Hematopoietic multipotent progenitor cell treated with erythropoietin and hydrocortisone succinate and interleukin-3 and kit ligand, for 8 days (in vitro differentiated cells): ENCODE results near the gene CCDC12.

Experiments used
- DNase-seq: peaks from one replicate; pipeline ENCODE4 v3.0.0-alpha.2; 2015

Gene CCDC12

DNA sequence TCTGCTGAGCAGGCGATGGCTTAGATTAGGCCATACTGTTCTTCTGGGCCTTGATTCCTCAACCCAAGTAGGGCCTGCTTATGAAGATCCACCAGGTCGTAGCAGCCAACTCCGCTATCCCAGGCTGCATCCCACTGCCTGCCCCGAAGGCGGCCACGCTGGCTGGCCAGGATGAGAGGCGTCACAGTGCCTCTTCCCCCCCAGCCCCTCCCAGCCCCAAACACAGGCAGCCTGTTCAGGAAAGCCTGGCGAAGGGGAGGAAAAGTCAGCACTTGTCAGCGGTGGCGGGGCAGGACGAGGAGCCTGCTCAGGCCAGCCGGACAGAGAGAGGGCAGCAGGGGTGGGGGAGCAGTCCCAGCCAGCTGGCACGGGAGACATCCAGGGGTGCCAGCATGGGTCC lies 87.8 kb downstream of the CCDC12 start:
- no peak for DNase-seq

DNA sequence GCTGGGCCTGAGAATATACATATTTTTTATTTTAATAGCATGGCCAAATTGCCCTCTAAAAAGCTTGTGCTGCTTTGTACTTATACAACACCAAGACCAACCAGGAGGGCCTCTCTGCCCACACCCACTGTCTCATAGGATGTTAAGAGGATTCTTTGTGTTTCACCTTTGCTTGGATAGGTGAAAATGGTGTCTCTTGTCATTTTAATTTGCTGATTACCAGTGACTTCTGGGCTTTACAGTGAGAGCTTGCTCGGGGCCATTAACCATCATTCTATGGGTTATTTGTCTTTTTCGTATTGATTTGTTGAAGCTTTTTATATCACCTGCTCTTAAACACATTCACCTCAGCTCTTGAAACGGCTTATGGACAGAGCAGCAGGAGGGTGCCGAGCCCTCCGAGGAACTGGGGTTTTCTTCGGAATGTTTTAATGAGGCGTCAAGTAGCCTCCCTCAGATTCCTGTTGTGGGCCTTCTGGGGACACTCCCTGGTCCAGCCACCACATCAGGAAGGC lies 88.5 kb downstream of the CCDC12 start:
- no peak for DNase-seq

DNA sequence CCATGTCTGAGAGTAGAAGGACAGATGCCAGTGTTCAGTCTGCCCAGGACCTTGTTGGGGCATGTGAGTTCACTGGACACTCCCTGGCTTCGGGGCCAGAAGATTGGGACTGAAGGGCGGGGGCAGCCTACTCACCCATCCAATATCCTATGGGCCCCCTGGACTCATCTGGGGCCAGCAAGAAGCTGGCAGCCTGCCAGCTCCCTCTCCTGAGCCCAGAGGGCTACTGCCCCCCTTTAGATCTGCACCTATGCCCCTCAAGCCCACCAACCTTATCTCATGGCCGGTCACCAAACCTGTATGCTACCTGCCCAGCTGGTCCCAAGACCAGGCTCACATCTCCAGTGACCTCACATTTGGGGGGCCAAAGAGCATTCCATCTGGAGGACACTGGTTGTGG lies 90.9 kb downstream of the CCDC12 start:
- no peak for DNase-seq

DNA sequence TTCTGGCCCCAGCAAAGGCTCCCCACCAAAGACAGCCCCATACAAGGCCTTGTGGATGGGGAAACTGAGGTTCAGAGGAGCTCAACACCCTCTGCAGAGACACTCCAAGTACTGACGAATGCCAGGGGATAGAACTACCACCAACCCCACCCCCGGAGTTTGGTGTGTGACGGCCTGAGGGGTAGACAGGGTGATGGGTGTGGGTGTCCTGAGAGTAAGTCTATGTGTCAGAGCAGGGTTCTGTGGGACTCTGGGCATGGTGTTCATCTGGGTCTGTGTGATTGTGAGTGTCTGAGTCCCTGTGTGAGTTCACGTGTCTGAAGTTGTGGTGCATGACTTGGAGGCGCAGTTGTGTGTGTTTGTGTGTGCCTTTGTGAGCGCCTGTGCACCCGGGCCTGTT lies 91.6 kb downstream of the CCDC12 start:
- no peak for DNase-seq

DNA sequence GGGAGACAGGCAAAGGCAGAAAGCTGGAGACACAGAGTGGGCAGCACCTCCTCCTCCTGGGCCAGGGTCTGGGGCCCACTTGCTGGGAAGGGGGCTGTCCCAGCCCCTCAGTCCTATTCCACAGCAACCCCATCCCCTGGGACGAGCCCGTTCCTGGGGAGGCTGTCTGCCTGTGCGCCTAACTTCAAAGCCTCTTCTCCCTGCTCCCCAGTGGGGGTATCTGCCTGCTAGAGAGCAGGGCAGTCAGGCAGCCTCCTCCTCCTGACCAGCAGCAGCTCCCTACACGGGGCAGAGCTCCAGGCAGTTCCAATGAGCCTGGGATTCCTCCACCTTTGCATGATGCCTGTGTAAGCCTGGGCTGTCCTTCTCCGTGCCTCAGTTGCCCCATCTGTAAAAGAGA lies 92.1 kb downstream of the CCDC12 start:
- DNase-seq: no peak

DNA sequence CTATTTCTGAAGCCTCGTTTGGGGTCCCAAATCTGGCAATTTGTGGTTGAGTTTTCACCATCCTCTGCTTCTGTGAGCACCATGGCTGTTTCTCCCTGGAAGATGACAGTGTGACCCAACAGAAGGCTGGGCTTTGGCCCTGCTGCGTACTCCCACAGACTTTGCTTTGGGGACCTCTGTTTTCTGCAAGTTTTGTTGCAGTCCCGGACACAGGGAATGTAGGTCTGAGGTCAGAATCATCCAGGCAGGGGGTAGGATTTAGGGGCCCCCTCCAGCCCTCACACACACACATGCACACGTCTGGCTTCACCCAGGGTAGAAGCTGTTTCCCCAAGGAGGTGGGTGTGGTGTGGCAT lies 92.7 kb downstream of the CCDC12 start:
- DNase-seq: no peak

DNA sequence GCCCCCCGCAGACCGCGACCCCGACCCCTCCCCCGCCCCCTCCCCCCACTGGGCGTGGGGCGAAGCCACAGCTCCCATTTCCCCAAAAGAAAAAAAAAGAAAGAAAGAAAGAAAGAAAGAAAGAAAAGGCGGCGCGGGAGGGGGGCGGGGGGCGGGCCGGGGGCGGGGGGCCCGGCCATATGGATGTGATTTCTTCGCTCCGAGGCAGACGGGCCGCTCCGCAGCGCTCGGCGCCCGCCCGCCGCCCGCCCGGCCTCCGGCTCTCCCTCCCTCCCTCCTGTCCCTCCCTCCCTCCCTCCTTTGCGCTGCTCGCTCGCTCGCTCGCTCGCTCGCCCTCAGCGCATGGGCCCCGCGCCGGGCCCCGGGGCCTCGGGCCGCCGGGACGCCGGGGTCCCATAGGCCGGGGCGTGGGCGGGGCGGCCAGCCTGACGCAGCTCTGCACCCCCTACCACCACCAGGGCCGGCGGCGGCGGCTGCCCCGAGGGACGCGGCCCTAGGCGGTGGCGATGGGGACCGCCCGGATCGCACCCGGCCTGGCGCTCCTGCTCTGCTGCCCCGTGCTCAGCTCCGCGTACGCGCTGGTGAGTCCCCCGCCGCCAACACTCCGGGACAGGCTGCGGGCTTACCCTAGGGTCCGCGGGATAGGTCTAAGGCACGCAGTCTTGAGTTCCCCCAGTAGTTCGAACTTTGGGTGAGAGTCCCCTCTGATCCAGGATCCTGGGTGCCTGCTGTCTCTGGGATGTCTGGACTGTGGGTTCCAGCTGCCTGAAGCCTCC lies 93.3 kb downstream of the CCDC12 start:
- DNase-seq: no peak

DNA sequence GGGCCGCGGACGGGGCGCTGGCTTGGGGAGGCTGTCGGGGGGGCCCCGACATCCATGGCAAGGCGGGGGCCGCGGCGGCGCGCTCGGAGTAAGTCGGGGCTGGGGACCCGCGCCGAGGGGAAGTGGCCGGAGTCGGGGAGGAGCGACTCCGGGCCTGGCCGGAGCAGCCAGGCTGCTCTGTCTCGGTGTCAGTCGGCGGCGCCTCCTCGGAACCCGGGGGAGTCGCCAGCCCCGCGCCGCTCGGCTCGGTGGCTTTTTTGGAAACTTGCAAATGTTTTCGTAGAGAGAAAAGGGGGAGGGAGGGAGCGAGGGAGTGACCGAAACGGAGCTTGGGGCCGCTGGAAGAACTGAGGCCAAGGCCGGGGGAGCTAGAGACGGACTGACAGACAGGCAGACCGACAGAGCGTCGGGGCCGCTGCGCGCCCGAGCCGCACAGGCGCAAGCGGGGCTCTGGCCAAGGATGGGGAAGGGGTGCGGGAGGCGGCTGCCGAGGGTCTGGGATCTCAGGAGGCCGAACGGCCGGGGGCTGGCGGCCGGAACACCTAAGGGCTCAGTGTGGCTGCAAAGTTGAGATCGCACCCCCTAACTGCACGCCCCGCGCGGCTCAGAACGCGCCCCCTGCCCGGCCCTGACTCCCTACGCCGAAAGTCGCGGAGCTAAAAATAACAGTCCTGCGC lies 94.0 kb downstream of the CCDC12 start:
- no peak for DNase-seq

DNA sequence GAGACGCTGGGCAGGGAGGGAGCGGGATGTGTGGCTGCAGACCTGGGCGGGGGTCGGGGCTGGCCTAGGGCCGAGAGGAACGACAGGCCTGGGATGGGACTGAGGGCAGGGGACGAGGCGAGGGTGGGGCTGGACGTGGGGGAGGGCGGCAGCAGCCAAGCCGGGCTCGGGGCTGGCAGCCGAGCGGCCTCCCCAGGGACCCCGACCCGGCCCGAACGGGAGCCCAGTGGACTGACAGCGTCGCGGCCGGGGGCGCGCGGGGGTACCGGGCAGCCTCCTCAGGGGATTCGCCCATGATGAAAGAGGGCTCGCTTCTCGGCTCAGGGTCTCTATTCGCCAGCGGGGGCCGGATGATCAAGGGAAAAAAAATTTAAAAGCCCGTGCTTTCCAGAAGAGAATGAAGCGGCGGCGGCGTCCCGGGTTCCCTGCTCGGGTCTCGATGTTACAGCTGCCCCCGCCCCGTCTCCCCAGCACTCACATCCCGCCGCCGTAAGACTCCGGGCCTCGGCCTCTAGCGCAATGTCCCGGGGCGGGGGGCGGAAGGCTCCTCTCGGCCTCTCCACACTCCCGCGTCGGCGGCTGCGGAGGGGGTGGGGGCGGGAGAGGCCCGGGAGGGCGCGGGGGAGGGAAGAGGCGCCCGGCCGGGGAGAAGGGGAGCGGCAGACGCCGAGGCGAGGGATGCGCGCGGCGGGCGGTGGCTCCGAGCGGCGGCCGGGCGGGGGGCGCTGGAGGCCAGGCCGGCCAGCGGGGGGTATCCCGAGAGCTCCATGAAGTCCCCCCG lies 94.8 kb downstream of the CCDC12 start:
- DNase-seq: no peak

DNA sequence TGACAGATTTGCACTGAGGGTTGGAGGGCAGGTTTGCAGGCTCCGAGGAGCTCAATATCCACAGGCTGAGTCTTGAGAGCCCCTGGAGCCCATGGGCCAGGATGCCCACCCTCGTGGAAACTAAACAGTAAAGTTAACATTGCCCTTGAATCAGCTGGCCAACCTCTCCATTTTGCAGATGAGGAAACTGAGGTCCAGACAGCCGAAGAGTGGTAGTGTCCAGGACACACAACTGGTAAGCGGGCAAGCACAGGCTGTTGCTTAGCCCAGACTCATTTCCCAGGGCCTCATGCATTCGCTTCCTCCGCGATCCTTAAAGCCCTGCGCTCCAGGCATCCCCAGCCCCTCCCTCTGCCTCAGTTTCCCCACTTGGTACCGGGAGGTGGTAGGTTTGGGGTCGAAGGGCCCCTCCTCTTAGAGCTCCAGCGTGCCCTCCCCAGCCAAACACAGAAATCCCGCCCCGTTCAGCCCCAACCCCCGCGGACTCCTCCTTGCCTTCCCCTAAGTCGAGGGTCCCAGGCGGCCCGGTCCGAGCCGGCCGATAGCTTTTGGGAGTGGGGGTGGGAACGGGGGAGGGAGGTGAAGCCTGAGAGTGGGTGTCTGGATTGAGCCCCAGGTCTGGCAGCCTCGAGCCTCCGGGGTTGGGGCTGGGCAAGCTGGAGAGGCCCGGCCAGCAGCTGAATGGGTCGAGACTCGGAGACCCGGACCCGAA lies 95.5 kb downstream of the CCDC12 start:
- no peak for DNase-seq

DNA sequence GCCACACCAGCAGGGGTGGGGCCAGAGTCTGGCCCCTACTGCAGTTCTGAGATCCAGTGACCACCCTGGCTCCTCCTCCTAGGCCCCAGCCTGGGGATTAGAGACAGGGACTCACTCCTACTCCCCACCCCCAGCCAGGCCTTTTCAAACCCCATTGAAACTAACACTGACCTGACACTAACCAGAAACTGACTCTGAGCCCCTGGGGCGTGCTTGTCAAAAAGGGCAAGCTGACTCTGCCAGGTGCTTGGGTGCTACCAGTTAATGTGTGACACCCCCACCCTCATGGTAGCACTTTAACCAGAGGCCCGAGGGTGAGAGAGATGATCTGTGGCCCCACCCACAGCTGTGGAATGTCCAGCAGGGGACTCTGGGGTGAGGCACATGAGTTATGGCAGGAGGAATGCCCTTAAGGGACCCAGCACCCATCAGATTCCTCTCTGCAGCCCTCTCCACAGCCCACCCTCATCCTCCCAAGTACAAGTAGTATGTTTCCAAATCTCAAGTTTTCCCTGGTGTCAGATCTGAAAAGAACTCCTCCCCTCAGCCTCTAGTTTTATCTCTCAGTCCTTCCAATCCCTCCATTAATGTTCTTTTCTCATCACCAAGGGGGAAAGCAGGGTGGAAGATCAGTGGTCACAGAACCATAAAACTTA lies 97.6 kb downstream of the CCDC12 start:
- no peak for DNase-seq

DNA sequence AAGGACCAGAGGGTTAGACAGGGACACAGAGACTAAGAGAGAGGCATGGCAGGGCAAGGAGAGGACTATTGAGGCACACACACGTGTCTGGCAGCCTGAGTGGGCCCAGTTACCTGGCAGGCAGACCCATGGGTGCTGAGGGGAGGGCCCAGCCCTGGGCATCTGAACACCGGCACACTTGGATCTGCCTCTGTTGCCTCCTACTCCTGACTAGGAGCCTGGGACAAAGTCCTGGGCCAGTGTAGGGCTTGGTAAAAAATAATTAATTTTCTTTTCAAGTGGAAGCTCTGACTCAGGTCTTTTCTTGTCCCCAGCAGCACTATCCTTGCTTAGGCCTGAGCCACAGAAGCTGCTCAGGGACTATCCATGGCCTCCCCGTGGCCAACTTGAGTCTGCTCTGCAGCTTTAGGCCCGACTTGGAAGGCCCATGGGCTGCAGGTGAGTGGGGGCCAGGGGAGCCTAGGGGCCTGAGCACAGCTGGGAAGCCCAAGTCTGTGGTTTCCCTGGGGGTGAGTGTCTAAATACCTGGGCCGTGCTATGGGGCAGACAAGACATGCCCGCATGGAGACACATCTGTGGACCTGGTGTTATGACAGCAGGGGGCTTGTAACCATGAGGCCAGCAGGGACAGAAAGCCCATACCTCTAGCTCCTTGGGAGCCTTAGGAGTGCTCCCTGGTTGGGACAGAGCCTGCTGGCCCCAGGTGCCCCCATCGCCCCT lies 99.0 kb downstream of the CCDC12 start, which contains the start of gene PTH1R:
TSS of gene PTH1R (plus strand) at position 316 of the 720 bp plus-strand sequence. CDS start 5,839 bp downstream, outside the sequence.
- no peak for DNase-seq

DNA sequence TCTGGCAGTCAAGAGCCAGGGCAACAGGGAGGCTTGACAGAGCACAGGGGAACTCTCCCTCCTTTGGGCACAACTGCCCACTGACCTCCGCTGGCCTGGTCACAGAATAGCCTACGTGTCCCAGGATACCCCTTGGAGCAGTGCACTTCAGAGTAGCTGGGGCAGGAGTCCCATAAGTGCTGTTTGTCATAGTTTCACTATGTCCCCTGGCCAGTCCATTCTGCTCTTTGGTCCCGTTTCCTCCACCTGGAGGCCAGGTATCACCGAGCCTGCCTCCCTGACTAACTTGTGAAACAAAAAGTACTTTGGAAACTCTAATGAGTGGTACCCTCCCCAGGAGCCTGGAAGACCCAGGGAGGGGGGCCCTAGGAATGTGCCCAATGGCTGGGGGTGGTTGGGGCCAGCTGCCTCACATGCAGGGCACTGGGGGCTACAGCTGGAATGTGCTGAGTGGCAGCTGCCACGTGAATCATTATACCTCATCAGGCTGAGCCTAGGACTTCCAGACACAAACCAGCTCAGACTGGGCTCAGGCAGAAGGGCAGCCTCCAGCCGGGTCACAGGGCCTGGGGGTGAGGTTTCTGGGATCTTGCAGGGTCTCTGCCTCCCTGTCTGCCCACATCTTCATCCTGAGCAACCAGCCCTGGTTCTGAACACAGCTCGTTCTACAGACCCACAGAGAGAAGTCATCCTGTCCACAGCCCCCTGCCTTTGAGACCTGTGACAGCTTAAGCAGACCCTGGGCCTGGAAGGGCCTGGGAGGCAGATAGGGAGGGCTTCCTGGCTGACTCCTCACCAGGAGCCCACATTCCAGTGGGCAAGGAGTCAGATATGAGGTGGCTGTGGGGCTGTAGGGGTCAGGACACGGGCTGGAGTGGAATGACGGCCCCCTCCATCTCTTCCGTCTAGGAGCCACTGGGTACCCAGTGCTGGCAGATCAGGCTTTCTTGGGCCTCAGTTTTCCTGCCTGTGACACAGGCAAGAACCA lies 99.9 kb downstream of the CCDC12 start:
- DNase-seq: no peak

DNA sequence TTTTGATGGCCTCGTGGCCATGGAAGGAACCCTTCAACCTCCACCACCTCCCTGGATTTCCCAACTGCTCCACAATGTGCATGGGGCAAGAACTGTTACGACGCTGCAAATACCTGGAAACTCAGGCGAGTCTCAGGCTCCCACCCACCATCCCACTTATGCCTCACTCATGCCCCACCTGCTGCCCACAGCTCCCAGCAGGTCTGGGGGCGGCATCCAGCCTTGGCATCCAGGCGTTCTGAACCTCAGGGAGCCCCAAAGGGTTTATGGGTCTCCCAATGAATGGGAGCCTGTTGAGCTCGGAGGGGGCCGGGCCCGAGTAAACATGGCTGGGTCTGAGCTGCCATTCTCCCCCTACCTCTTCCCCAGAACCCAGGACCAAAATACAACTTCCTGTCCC lies 101.0 kb downstream of the CCDC12 start:
- DNase-seq: no peak

DNA sequence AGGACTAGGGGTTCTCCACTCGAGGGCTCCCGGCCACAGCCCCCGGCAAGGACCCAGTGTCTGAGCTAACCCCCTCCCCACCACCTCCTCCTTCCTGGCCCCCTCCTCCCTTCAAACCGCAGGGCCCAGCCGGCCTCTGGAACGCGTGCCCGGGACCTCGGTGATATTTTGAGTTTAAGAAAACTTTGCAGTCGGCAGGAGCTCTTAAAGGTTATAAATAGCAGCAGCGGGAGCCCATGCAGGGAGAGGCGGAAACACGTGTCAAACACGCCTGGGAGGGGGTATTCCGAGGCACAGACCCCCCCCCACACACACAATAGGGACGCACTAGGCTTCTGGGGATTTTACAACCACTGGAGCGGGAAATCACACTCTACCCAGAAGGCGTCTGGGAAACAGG lies 102.1 kb downstream of the CCDC12 start:
- no peak for DNase-seq

DNA sequence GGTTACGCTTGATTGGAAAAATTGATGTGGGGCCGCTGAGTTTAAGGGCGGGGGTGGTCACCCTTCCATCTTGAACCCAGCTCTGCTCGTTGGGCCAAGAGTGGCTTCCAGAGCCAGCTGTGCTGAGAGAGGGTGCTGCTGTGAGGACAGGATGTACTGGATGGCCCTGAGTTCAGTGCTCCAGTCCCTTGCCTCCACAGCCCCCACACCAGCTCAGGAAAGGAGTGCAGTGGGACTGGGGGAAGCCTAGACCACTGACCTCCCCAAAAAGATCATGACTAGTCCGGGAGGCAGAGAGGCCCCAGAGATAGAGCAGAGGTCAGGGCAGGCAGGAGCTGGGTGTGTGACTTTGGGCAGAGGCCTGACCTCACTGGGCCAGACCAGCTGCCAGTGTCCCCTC lies 103.0 kb downstream of the CCDC12 start:
- DNase-seq: no peak
